GM19099 (cell line): ENCODE measurements around the gene CLIC6.

ENCODE experiments used
- POLR2A ChIP-seq: IDR thresholded peaks from 3 replicates; pipeline ENCODE4 v1.6.1; 2011; ENCODE audit warnings: low read depth; ENCODE audit not compliant: insufficient read length; ENCODE audit errors: extremely low read depth

The CLIC6 gene

DNA sequence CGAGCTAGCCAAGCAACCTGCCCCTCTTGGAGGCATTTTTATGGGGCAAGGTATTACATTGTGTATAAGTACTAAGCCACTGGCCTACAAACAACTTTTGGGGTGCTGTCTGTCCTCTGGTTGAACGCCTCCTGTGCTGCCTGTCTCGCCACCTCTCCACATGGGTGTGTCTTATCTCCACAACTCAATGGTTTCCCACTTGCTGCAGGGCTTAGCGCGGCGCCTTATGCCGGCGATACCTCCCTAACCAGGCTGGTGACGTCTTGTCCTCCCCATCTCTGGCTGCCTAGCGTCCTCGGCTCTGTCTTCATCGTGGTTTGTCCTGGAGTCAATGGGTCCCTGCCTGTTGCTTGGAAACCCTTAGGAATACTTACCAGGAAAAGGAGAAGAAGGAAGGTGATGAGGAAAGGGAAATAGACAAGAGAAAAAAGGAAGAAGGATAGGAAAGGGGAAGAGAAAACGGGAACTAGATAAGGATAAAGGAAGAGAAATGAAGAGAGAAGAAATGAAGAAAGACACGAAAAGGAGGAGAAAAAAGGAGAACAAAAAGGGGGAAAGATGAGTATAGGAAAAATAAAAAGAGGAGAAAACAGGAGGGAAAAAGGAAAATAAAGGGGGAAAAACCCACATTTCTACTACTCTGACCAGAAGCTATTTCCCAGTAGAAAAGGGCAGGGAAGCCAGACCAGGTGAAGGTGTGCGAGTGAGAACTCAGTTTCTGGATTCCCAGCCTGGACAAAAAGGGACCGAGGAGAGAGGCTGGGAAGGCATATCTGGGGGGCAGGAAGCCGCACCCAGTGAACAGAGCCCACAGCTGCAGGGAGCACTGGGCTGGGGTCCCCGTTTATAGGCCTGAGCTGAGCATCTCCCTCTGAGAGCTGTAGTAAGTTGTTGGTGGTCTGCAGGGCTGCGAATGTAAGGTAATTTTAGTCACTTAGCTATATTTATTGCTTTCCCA, 86.2 kb downstream of the CLIC6 start:
- TF ChIP-seq POLR2A: no peak

DNA sequence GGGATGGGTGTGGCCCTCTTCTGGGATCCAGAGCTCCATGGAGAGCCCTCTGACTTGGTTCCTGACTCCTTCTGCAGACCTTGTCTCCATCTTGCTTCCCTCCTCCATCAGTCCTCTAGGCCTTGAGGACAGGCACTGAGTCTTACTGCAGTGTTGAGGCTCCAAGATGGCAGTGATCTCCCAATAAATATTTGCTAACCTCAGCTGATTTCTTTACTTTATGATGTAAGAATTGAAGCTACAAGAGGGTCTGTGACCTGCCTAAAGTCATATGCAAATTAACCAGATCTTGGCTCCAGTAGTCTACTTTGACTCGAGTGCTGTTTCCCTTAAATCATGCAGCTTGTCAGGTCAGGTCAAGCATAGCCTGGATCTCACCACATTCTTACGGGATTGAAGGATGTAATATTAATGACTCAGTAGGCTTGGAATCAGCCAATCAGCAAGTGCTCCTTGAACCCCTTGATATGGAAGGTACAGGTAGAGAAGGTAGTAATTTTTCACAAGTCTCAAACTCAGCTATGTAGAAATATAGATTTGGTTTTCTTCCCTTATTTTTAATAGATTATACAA, 93.0 kb downstream of the CLIC6 start:
- no peak for TF ChIP-seq POLR2A

DNA sequence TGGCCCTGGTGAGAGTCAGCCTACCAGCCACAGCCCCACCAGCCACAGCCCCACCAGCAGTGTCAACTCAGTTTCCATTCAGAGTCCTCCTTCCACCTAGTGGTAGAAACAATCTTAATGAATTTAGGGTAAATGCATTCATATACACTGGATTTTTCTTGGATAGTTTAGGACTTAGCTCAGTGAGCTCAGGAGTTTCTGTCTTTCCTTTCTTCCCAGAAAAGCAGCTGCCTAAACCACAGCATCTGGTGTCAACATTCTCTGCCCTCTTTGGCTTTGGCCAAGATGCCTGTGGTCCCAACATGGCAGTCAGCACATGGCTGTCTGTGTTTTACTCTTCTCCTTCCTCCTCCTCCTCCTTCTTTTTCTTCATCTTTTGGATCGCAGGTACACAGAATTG, 94.0 kb downstream of the CLIC6 start:
- no peak for TF ChIP-seq POLR2A

DNA sequence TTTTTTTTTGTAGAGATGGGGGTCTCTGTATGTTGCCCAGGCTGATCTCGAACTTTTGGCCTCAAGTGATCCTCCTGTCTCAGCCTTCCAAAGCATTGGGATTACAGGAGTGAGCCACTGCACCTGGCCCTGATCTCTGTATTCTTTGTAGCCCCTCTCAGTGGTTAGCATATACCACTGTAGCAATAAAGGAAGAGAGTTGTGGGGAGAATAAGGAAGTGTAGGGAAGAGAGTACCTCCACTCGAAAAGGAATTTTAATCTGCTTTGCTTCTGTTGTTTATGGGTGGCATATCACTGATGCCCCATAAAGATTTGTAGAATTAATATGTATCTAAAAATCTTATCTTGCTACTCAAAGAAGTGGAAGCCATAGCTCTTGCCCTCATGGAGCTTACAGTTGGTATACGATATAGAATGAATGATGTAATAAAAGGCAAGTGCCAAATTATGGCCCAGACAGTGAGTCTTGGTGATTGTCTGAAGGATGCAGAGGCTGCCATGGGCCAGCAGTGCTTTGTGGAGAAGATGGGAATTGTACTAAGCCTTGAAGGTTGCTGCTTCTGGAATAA, 96.0 kb downstream of the CLIC6 start:
- TF ChIP-seq POLR2A: no peak

DNA sequence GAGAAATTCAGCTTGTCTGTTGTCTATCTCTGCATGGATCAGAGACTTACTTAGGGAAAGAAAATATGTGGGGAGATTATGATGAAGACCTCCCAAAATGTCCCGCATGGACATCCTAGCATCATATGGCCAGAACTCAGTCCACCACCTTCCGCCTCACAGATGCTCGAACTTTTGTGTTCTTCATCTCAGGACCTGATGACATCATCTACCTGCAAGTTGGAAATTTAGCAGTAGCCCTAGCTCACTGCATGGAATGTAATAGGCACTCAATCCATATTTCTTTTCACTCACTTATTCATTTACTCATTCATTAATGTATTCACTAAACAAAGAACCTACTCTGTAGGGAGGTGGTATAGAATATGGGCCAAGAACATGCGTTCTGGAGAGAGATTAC, 96.8 kb downstream of the CLIC6 start:
- TF ChIP-seq POLR2A: no peak

DNA sequence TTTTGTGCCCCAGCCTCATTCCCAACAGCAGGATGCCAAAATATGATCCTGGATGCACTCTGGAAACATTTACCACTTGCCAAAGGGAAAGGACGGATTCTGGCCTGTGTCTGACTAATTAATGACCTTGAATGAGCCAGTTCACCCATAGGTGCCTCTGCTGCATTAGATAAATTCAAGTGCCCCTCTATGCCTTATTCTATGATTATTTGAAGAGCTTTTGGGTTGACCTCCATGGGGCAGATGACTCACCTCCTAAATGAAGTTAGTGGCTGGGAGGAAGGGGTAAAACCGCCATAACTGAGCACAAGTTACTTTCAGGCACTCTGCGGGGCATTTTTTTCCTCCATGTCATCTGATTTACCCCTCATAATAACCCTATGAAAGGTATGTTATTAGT, 98.1 kb downstream of the CLIC6 start:
- no peak for TF ChIP-seq POLR2A
